Endometrium (tissue), 2 donors: ENCODE results near the gene LTF.
"Not testable (repeated sequence)": the region's sequence is repeated elsewhere in the genome, so short reads cannot be mapped to it uniquely, and the experiment has no call there.

Experiments
- FAIRE-seq: peaks from 2 replicates; lab custom pipeline; 2012; peaks lifted over from hg19 to GRCh38; lab: Jason Lieb, UNC
- donor health status: control.
- donor health status: control.

The LTF gene

DNA sequence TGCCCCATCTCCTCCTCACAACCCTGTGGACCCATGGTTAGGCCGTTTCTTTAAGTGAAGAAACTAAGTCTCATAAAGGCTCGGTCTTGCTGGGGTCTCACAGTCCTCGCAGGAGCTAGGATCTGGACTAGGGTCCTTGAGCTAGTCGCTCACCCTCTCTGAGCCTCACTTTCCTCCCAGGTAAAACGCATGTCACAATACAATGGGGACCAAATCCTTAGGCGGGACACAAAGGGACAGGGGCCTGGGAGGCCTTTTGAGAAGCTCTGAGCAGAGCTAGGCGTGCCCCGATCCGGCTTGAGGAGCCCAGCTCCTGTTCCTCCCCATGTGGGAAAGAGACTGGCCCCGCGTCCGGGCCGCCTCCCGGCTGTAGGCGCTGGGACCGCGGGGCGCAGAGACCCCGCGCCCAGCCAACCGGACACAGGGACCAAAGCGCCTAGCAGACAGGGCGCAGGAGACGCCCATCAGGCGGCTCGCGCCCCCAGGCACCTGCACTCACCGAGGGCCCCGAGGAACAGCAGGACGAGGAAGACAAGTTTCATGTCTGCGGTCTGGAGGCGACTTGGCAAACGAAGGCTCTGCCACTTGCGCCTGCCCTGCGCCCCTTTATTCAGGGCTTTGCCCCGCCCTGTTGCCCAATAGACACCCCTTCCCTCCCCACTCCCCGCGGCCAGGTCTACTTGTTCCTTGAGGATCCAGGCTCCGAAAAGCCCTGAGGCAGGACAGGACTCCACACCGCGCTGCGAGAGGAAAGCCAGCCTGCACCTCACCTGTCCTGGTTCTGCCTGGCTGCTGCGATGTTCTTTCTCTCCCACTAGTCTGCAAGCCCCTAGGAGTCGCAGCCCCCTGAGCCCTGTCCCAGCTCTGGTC lies at the start of gene LTF:
Gene LTF, minus strand, starts transcription at position 580 of the 870 bp plus-strand sequence. Its CDS starts 38 bp downstream, at position 542.
- no peak for FAIRE-seq

DNA sequence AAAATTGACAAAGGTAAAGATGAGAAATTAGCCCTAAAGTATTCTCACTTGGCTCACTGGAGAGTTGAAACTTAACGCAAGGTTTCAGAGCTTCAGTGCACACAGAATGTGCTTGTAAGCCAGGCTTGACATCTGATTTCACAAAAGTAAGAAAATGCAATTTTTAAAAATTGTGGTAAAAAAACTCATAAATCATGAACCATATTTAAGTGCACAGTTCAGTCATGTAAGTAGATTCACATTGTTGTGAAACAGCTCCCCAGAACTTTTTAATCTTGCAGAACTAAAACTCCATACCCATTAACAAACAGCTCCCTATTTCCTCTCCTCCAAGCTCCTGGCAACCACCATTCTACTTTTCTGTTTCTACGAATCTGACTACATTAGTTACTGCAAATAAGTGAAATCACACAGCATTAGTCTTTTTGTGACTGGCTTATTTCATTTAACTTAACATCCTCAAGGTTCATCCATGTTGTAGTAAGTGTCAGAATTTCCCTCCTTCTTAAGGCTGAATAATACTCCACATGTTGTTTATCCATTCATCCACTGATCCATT lies 47.6 kb upstream of the LTF start:
- no peak for FAIRE-seq

DNA sequence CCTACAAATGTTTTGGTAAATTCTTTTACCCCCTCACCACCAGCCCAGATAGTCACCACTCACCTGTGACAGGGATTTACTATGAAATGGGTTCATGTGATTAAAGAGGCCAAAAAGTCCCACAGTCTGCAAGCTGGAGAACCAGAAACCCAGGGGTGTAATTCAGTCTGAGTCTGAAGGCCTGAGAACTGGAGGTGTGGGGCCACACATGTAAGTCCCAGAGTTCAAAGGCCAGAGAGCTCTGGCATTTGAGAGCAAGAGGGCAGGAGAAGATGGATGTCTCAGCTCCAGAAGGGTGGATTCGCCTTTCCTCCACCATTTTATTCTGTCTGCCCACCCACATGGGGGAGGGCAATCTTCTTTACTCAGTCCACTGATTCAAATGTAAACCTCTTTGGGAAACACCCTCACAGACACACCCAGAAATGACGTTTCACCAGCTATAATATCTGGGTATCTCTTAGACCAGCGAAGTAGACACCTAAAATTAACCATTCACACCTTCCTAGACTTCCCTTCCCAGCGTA lies 45.0 kb upstream of the LTF start:
- no peak for FAIRE-seq

DNA sequence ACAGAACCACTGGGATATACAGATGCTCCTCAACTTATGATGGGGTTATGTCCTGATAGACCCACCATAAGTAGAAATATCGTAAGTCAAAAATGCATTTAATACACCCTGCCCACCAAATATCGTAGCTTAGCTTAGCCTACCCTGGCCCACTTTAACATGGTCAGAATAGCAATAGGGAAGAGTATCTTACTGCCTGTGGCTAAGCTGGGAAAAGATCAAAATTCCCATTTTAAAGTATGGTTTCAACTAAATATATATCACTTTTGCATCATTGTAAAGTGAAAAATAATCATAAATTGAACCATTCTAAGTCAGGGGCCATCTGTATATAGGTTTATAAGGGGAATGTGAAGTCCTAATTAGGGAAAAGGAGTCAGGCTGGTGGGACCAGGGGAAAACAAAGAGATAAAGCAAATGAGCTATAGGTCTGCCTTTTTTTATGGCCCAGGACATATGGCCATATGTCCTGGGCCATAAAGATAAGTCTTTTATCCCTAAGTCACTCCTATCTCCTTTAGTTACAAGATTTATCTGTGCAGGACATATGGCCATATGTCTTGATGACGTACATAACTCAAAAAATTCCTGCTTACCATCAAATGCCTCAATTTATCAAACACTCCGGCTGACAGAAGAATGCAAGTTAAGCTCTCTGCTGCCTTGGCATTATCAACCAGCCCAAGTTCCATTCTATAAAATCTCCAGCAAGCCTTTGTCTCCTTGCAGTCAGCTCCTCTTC lies 44.3 kb upstream of the LTF start:
- no peak for FAIRE-seq

DNA sequence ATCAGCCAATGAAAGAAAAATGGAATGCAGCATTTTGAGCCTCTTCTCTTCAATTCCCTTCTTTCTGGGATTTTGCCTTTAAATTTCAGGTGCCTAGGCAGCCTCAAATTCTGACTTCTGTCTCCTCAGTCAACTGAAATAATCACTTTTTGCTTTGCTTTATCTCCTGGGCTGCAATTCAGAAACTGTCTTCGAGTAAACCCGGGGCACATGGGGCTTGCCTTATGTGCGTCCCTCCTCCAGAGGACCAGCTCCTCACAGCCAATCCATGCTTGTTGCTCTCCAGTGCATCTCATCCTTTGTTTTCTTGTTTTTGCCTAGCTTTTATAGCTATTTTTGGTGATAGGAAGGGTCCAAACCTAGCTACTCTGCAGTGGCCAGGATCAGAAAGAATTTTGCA lies 41.8 kb upstream of the LTF start:
- FAIRE-seq, result no peak

DNA sequence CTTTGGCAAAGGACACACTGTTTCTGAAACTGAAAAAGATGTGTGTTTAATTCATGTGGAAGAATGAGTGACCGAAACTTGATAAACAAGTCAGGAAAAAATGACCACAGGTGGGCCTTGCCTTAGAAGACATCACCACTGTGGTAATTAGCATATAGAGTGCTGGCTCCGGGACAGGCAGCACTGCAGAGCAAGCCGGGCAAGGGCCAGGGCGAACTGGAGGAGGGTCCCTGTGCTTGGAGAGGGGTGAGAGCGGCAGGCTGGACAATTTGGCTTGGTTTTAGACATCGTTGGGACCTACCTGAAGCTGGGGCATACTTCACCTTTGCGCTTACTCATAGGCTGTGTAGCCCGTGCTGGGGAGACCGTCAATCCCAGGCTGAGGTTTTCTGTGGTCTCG lies 41.2 kb upstream of the LTF start:
- no peak for FAIRE-seq

DNA sequence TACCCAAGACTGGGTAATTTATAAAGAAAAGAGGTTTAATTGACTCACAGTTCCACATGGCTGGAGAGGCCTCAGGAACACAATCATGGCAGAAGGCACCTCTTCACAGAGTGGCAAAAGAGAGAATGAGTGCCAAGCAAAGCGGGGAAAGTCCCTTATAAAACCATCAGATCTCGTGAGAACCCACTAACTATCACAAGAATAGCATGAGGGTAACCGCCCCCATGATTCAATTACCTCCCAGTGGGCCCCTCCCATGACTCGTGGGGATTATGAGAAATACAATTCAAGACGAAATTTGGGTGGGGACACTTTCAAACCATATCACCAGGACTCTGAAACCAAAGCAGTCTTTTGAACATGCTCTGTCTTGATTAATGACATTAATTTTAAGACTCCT lies 40.1 kb upstream of the LTF start:
- FAIRE-seq, result no peak

DNA sequence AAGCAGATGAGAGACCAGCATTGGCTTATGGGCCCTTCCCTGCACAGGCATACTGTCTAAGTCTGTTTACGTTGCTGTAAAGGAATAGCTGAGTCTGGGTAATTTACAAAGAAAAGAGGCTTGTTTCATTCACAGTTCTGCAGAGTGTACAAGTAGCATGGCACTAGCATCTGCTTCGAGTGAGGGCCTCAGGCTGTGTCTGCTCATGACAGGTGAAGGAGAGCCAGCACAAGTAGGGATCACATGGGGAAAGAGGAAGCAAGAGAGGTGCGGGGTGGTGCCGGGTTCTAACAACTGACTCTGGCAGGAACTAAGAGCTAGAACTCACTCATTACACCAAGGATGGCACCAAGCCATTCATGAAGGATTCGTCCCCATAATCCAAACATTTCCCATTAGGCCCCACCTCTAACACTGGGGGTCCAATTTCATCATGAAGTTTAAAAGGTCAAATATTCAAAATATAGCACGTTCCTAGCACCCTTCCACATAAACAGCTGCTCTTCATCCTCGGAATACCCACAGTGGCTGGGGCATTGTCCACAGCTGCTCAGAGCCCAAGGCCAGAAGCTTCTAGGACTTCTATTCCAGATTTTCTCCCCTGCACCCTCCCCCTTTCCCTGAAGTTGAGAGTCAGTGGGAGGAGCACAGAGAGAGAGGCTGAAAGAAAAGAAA lies 38.6 kb upstream of the LTF start:
- no peak for FAIRE-seq

DNA sequence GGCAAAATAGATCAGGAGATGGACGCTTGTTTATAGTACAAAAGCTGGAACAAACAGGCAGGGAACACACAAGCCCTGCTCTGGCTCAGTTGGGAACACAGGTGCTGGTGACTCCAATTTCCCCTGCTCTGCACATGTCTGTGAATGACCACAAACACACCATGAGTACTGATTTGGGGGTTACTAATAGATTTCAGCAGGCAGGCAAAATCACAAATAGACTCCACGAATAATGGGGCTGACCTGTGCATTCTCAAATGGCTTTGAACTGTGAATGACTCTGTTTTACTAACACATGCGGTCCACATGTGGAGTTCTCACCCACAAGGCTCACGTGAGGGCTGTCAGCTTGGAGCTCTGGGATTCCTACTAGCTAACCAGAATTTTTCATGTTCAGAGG lies 37.0 kb upstream of the LTF start:
- peak; percentile 67 for FAIRE-seq

DNA sequence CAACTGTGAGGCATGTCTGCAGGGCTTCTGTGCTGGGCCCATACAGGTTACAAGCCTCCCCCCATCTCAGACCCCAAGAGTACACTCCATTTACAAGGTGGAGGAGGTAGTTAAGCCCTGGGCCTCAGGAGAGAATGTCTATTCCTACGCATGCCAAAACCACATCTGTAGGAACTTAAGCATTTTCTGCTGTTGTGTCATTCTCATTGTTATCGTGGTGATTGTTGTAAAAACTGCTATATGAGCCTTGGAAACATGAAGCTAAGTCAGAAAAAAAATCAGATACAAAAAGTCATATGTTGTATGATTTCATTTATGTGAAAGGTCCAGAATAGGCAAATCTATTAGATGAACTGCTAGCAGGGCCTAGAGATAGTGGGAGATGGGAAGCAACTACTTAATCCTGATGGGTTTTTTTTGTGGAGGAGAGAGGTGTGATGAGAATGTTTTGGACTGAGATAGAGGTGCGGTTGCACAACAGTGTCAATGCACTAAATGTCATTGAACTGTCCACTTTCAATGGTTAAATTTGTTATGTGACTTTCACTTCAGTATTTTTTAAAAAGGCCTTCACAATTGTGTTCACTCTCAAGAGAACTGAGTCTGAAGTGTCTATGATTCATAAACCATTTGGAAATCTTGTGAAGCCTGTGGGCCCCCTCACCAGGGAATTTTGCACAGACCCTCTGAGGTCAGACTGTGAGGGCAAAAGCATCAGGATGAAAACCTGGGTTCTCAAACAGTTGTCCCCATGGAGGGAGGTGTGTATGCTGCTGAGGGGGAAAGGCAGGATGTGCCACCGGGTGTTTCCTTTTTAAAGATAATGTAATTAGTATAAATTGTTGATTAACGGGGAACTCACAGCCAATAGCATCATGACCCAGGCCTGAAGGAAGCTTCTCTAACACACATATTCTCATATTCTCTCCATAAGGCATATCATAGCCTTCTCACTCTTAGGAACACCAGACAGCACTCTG lies 36.2 kb upstream of the LTF start:
- FAIRE-seq, result no peak

DNA sequence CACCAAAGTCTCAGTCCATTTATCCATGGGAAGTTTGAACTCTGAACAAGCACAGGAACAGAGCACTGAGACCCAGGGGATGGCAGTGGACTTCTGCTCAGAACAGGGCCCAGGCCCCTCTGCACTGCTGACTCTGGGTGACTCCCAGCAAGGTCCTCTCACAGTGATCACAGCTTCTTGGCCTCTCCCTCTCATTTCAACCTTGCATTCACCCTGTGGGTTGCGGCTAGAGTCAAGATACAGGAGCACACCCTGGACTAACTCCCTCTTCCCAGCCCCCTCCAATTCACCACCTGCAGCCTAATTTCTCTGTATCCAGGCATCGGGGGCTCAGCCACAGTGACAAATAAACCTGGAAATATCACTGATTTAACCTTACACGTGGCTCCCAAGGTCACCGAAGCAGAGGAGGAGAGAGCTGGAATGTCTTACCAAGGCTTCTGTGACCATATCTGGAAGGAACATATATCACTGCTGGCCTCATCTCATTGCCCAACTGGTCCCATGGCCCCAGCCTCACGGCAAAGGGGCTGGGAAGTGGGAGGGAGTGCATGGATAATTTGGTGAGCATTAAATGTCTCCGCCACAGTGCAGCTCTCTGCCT lies 34.3 kb upstream of the LTF start:
- no peak for FAIRE-seq

DNA sequence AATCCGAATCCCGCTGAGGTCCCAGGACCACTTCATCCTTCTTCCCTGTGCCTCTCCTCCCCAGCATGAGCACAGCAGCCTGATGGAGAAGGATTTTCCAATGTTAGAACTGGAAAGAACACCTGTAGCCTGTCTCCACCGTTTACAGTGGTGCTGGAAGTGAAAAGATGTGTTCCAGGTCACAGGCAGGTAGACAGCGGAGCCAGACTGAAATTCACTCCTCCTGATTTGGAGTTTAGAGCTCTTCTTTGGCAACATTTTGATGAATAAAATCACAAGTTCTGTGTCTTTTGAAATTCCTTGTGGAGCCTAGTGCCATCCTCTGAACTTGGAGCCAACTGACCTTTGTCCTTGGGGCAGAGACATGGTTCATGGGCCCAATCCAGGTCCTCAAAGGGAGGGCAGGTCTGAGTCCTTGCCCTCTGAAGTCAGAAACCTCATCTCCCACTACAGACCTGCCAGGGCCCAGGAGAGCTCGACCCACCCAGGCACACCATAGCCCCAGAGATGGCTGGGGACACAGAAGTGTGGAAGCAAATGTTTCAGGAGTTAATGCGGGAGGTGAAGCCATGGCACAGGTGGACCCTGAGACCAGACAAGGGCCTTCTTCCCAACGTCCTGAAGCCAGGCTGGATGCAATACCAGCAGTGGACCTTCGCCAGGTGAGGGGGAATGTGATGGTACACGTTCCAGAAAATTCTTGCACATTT lies 33.0 kb upstream of the LTF start, which contains the start of gene RTP3:
Gene RTP3, plus strand, starts transcription at position 421 of the 710 bp plus-strand sequence. Its CDS starts 87 bp downstream, at position 508.
- FAIRE-seq, result no peak

DNA sequence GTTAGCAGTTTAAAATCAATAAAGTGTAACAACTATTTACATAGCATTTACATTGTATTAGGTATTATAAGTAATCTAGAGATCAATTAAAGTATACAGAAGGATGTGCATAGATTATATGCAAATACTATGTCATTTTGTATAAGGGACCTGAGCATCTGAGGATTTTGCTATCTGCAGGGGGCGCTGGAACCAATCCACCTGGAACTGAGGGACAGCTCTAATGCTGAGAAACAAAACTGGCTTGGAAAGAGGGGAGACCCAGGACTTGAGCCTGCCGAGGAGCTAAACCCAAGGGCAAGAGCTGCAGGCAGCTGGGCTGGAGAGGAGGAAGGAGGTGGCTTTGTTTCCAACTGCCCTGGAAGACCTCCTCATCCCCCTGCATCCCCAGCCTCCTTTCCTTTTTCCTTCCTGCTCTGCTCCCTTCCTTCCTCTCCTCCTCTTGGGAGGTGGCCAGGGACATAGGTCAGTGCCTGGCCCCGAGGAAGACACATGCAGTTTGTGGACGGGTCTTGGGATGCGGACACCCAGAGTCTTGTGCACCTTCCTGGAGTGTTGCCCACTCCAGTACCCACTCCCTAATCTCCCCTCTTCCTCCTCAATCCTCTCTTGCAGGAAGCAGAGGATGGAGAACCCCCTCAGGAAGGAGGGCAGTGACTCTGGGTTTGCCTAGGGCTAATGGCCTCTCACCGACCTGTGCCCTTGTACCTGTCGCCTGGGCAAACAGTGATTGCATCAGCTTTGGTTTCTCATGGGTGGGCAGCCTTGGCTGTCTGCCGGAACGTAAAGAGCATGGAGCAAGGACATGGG lies 32.2 kb upstream of the LTF start:
- FAIRE-seq, result no peak

DNA sequence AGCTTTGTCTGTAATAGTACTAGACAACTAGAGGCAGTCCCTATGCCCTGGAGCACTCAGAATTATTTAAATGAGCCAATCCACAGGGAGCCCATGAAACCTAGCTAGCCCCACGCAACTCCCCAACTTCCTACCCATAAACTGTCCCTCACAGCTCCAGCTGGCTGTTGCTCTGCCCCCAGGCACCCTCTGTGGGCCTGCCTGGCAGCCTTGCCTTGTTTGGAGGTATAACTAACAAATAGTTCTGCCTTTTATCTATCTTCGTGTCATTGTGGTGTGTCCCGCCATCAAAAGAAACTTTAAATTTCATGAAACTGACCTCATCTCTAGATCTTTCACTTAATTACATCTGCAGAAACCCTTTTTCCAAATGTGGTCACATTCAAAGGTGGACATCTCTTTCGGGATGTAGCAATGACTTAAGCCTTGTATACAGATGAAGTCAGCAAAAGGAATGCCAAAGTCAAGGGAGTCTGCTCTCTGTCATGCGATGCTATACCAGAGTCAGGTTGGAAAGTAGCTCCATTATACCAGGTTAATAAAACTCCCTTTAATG lies 31.3 kb upstream of the LTF start:
- FAIRE-seq, result no peak

DNA sequence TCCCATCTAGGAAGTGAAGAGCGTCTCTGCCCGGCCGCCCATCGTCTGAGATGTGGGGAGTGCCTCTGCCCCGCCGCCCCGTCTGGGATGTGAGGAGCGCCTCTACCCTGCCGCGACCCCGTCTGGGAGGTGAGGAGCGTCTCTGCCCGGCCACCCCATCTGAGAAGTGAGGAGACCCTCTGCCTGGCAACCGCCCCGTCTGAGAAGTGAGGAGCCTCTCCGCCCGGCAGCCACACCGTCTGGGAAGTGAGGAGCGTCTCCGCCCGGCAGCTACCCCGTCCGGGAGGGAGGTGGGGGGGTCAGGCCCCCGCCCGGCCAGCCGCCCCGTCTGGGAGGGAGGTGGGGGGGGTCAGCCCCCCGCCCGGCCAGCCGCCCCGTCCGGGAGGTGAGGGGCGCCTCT lies 29.8 kb upstream of the LTF start:
- FAIRE-seq, result not testable (repeated sequence)

DNA sequence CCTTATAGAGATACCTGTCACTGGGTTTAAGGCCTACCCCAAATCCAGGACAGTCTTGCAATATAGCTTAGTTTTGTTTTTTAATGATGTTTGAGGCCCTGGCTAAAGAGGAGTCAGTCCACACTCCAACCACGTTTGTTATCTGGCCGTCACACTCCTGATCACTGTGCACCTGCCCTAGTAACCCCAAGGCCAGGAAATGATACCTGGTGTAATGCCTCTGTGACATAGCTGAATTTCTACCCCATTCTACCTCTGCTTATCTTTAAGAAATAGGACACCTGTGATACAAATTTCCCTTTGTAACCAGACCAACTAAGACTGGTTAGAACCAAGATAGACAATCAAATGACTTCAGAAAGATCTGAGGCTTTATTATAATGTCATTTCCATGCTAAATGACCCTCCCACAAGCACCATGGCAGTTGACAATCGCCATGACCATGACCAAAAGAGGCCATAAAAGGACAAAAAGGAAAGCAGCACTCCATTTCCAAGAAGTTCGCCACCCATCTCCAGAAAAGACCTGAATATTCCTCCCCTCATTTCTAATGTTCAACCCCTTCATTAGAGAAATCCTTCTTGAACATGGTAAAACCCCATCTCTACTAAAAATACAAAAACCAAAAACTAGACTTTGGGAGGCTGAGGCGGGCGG lies 28.3 kb upstream of the LTF start:
- no peak for FAIRE-seq

DNA sequence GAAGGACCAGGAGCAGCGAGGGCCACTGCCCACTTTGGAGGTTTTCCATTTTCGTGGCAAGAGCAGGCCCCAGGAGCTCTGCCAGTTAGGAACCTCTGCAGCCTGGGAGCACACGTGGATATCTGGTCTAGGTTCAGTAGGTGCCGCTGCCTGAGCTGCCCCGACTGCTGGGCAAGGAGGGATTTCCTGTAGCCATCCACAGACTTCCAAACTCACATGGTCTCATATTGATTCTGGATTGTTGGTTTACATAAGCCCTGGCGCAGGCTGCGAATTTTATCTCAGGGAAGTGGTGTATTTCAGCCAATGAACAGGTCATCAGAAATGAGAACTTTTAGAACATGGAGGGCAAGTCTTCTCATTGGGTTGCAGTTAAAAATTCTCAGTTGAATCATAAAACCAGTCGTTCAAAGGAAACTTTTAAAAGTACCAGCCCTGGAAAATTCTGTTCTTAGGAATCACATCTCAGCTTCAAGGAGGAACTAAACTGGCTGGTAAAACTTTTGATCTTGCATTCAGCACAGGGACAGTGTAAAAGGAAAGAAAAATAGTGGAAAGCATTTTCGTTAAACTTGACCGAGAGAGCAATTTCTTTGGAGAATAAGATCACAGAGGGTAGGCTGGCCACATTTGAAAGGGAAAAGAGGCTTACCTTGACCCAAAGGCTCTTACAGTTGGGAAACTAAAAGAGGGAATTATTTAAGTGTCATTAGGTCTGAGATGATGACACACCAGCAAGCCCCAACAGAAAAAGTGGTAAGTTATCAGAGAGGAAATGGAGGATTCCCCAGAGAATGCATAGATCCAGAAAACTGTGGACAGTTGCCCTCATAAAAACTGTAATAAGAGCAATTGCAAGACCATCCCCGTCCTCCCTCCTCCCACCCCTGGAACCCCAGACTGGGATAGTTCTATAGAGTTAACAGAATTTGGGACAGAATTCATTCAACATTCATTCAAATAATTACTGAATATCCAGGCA lies 26.7 kb upstream of the LTF start:
- FAIRE-seq, result no peak
